H1 (cell line): ENCODE data around the gene GDAP2. TPM values are rescaled to one million over a fixed set of nuclear protein-coding genes. Genes with fewer than 3 reads are reported as not detected.

Source experiments
- CTCF ChIA-PET: fragments of 300-600 bp; sonication (Branson Sonifier 250); formaldehyde crosslinking; loops from one replicate; lab custom pipeline; 2021; ENCODE audit not compliant: partially characterized antibody; lab: Charles Lee
- POLR2A ChIA-PET: fragments of 300-600 bp; sonication (Branson Sonifier 250); formaldehyde crosslinking; loops from one replicate; lab custom pipeline; 2021; ENCODE audit warnings: inconsistent platforms; ENCODE audit not compliant: partially characterized antibody; lab: Charles Lee
- DNase-seq, 2 experiments: peaks; one replicate each; pipeline versions ENCODE4 v3.0.0 to v3.0.0-alpha.2; 2010 to 2022; ENCODE audit warnings: low spot score in 2 of 2, low read depth in 1 of 2, mixed read lengths in 1 of 2
- FAIRE-seq: peaks from 2 replicates; lab custom pipeline; 2011; peaks lifted over from hg19 to GRCh38; lab: Jason Lieb, UNC
- H2AFZ ChIP-seq: 2 replicates; pipeline ENCODE4 v1.8.1; 2012; ENCODE audit warnings: low read length, inconsistent platforms
- H2AK5ac ChIP-seq: 2 replicates; pipeline ENCODE4 v1.6.1; 2013; ENCODE audit warnings: low read depth, low read length
- H2BK120ac ChIP-seq: replicated peaks from 2 replicates; pipeline ENCODE3; 2013; ENCODE audit warnings: low read depth, low read length, inconsistent platforms
- H2BK12ac ChIP-seq: 2 replicates; pipeline ENCODE4 v1.6.1; 2013; ENCODE audit warnings: low read depth, low read length
- H2BK15ac ChIP-seq: 2 replicates; pipeline ENCODE4 v1.6.1; 2013; ENCODE audit warnings: low read length
- H2BK20ac ChIP-seq: 2 replicates; pipeline ENCODE4 v1.6.1; 2013; ENCODE audit warnings: low read length
- H2BK5ac ChIP-seq: 2 replicates; pipeline ENCODE4 v1.6.1; 2013; ENCODE audit warnings: low read depth, low read length
- H3K14ac ChIP-seq: 2 replicates; pipeline ENCODE4 v1.6.1; 2013; ENCODE audit warnings: inconsistent platforms; ENCODE audit not compliant: insufficient read length
- H3K18ac ChIP-seq: 2 replicates; pipeline ENCODE4 v1.6.1; 2013; ENCODE audit warnings: low read length; ENCODE audit errors: extremely low read depth
- H3K23ac ChIP-seq: 2 replicates; pipeline ENCODE4 v1.6.1; 2013; ENCODE audit warnings: inconsistent platforms; ENCODE audit not compliant: insufficient read length
- H3K23me2 ChIP-seq: 2 replicates; pipeline ENCODE4 v1.6.1; 2013; ENCODE audit warnings: low read depth, low read length
- H3K27ac ChIP-seq: 2 replicates; pipeline ENCODE4 v1.6.1; 2011; ENCODE audit warnings: low read depth, low read length, inconsistent platforms
- H3K27me3 ChIP-seq, 4 experiments: replicated peaks in 1 of 4; 1 replicate in 1 of 4; 2 replicates in 3 of 4; pipeline versions ENCODE4 v1.6.1 to v1.8.1; 2011 to 2013; ENCODE audit warnings: low read length in 3 of 4, mild to moderate bottlenecking in 3 of 4, inconsistent platforms in 2 of 4, mixed read lengths in 2 of 4, moderate library complexity in 1 of 4; ENCODE audit not compliant: control insufficient read depth in 3 of 4, insufficient read depth in 3 of 4; ENCODE audit errors: extremely low read depth in 1 of 4
- H3K36me3 ChIP-seq, 4 experiments: 2 replicates each; pipeline versions ENCODE4 v1.6.1 to v1.8.1; 2011 to 2013; ENCODE audit warnings: mild to moderate bottlenecking in 4 of 4, low read length in 3 of 4, moderate library complexity in 2 of 4, control low read depth in 1 of 4, inconsistent platforms in 1 of 4; ENCODE audit not compliant: insufficient read depth in 4 of 4, control insufficient read depth in 2 of 4
- H3K4ac ChIP-seq: replicated peaks from 2 replicates; pipeline ENCODE3; 2013; ENCODE audit warnings: low read length, low read depth, mixed read lengths, inconsistent platforms; ENCODE audit not compliant: insufficient read length
- H3K4me1 ChIP-seq, 4 experiments: replicated peaks in 1 of 4; 1 replicate in 1 of 4; 2 replicates in 3 of 4; pipeline versions ENCODE4 v1.6.1 to v1.8.1; 2011 to 2013; ENCODE audit warnings: low read length in 3 of 4, inconsistent platforms in 2 of 4, mixed read lengths in 1 of 4; ENCODE audit not compliant: insufficient read depth in 4 of 4, control insufficient read depth in 3 of 4
- H3K4me2 ChIP-seq, 2 experiments: 2 replicates each; pipeline versions ENCODE4 v1.6.1 to v1.8.1; 2011 to 2013; ENCODE audit warnings: low read depth in 2 of 2, low read length in 2 of 2, control low read depth in 1 of 2, inconsistent platforms in 1 of 2, mild to moderate bottlenecking in 1 of 2; ENCODE audit not compliant: insufficient read depth in 1 of 2
- H3K4me3 ChIP-seq, 4 experiments: fragments of 200-600, 300-600 bp in 1 of 4; sonication (generic), shearing (Covaris generic), sonication (Bioruptor Twin) in 1 of 4; 2 replicates each; pipeline versions ENCODE4 v1.5.1 to v1.8.1; 2011 to 2016; ENCODE audit warnings: low read length in 4 of 4, low read depth in 3 of 4, control low read depth in 2 of 4, inconsistent platforms in 2 of 4, mild to moderate bottlenecking in 2 of 4, mixed read lengths in 1 of 4, moderate library complexity in 1 of 4; ENCODE audit not compliant: insufficient read depth in 2 of 4; ENCODE audit errors: extremely low read depth in 1 of 4
- H3K56ac ChIP-seq: replicated peaks from 2 replicates; pipeline ENCODE3; 2013; ENCODE audit warnings: low read depth, mild to moderate bottlenecking, mixed read lengths, low read length, inconsistent platforms; ENCODE audit not compliant: insufficient read length
- H3K79me1 ChIP-seq: 2 replicates; pipeline ENCODE4 v1.6.1; 2013; ENCODE audit warnings: low read depth, low read length, control low read depth
- H3K79me2 ChIP-seq, 2 experiments: 2 replicates each; pipeline versions ENCODE4 v1.6.1 to v1.8.1; 2012 to 2013; ENCODE audit warnings: low read length in 2 of 2, mild to moderate bottlenecking in 2 of 2, inconsistent platforms in 1 of 2; ENCODE audit not compliant: insufficient read depth in 2 of 2, control insufficient read depth in 1 of 2
- H3K9ac ChIP-seq, 4 experiments: replicated peaks in 1 of 4; 1 replicate in 1 of 4; 2 replicates in 3 of 4; pipeline versions ENCODE4 v1.6.1 to v1.8.1; 2011 to 2013; ENCODE audit warnings: low read depth in 3 of 4, low read length in 3 of 4, control low read depth in 2 of 4, mild to moderate bottlenecking in 2 of 4, moderate library complexity in 2 of 4, inconsistent platforms in 1 of 4; ENCODE audit errors: extremely low read depth in 1 of 4
- H3K9me3 ChIP-seq, 2 experiments: 2 replicates each; pipeline versions ENCODE4 v1.6.1 to v1.8.1; 2012 to 2013; ENCODE audit warnings: mild to moderate bottlenecking in 2 of 2, moderate library complexity in 2 of 2, control low read depth in 1 of 2, inconsistent platforms in 1 of 2, low read depth in 1 of 2, low read length in 1 of 2, mixed read lengths in 1 of 2; ENCODE audit not compliant: insufficient read depth in 2 of 2
- H4K20me1 ChIP-seq, 2 experiments: replicated peaks in 1 of 2; 2 replicates each; pipeline versions ENCODE3 to v1.8.1; 2011 to 2013; ENCODE audit warnings: inconsistent platforms in 2 of 2, low read length in 2 of 2, mild to moderate bottlenecking in 1 of 2; ENCODE audit not compliant: insufficient read depth in 2 of 2, control insufficient read depth in 1 of 2
- H4K5ac ChIP-seq: 2 replicates; pipeline ENCODE4 v1.6.1; 2013; ENCODE audit warnings: low read length, low read depth, mixed read lengths, inconsistent platforms; ENCODE audit not compliant: insufficient read length
- H4K8ac ChIP-seq: 2 replicates; pipeline ENCODE4 v1.8.0; 2013; ENCODE audit warnings: mild to moderate bottlenecking, moderate library complexity, low read length, inconsistent platforms; ENCODE audit not compliant: insufficient read depth; ENCODE audit errors: extremely low read depth
- H4K91ac ChIP-seq: replicated peaks from 2 replicates; pipeline ENCODE3; 2013; ENCODE audit warnings: low read length, mixed read lengths, inconsistent platforms; ENCODE audit not compliant: insufficient read length
- TCF12 ChIP-seq: IDR thresholded peaks from 2 replicates; pipeline ENCODE4 v1.6.1; 2011; ENCODE audit warnings: low read depth, mild to moderate bottlenecking, low read length
- WGBS, 2 experiments: shearing (Covaris generic) in 1 of 2; methylation state at CpG; one replicate each; pipeline versions ENCODE4 v1.1.6 to v1.1.7; 2013 to 2015; ENCODE audit warnings: low lambda C conversion rate in 2 of 2, mixed read lengths in 2 of 2, inconsistent platforms in 1 of 2, low coverage in 1 of 2, missing lambda C conversion rate in 1 of 2; ENCODE audit not compliant: insufficient replicate concordance in 2 of 2, insufficient coverage in 1 of 2, insufficient read length in 1 of 2; ENCODE audit errors: extremely low coverage in 1 of 2, missing lambda C conversion rate in 1 of 2; 5-methylcytosine and 5-hydroxymethylcytosine counted together
- polyA plus RNA-seq, 7 experiments: library from polyadenylated mRNA; depleted of rRNA in 3 of 7; stranded (reverse) in 5 of 7; unstranded in 2 of 7; fragments of >200 nt in 5 of 7; fragments of 200-250 nt in 2 of 7; gene quantifications; 1 replicate in 5 of 7; 2 replicates in 1 of 7; 4 replicates in 1 of 7; pipeline versions ENCODE4 v1.2.1 to v1.2.3, GENCODE V29; 2011 to 2013; ENCODE audit warnings: missing spikeins in 2 of 7, mixed read lengths in 2 of 7
- total RNA-seq: library from RNA; stranded (reverse); fragmentation: NEBNext Ultra II Directional; extraction: Animal tissue kit (Norgen Biotek cat#: 25700); gene quantifications from 2 replicates; pipeline ENCODE4 v1.2.1, GENCODE V29; 2021

Gene GDAP2
- total and polyA plus RNA-seq, 2 of the 8 experiments (the other 6 are each of a cell fraction or from before 2014, with no cell fraction given), result 8.6 to 27.8 TPM

DNA sequence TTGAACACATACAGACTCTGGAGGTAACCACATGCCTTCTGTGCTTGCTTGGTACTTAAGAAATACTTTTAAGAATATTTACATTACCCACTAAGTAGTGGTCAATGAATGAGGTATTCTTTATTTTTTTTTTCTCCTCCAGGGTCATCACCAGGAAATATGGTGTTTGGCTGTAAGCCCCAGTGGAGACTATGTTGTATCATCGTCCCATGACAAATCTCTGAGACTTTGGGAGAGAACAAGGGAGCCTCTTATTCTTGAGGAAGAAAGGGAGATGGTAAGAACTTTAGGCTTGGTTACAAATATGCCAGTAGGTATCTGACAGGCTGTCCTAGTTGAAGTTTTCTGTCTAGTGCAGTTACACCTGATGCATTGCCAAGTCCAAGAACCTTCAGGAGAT lies 23.0 kb upstream of the GDAP2 start:
- H3K4me3 ChIP-seq, result no peak overlapping the region
- H3K56ac ChIP-seq, result no peak overlapping the region
- H4K91ac ChIP-seq, result no peak overlapping the region
- H2BK15ac ChIP-seq, result no peak overlapping the region
- no peaks in the 10 kb centered on the region for H3K79me2 ChIP-seq
- H4K8ac ChIP-seq, result no peak overlapping the region
- no peak overlapping the region for H3K14ac ChIP-seq
- ChIA-PET POLR2A (no interaction called here), CTCF (interaction anchor here (0.9 kb wide), 1 partner anchor 24 kb away, joined by 3 read pairs; the partner anchor contains the start of gene GDAP2)
- no peak overlapping the region for H3K23ac ChIP-seq
- H3K79me1 ChIP-seq, result no peaks in the 10 kb centered on the region
- no peaks in the 10 kb centered on the region for H3K27me3 ChIP-seq
- no peak overlapping the region for H3K18ac ChIP-seq
- no peak overlapping the region for H2BK120ac ChIP-seq
- H3K36me3 ChIP-seq, result peaks cover 23 to 92% (median 64%) of the 10 kb centered on the region in 4 experiments
- no peak overlapping the region for H2AFZ ChIP-seq
- H3K9me3 ChIP-seq, result no peaks in the 10 kb centered on the region
- H3K9ac ChIP-seq, result no peak overlapping the region
- H3K27ac ChIP-seq, result no peak overlapping the region
- no peak overlapping the region for H2AK5ac ChIP-seq
- DNase-seq (no peak), FAIRE-seq (no peak)
- H4K5ac ChIP-seq, result no peak overlapping the region
- H3K23me2 ChIP-seq, result no peaks in the 10 kb centered on the region
- H3K4ac ChIP-seq, result no peak overlapping the region
- WGBS, 2 experiments, result 80% methylated on average over 1 of the region's 1 CpG; no CpG with 5 or more reads in 1 of the 2 experiments
- no peaks in the 10 kb centered on the region for H3K4me1 ChIP-seq
- H2BK12ac ChIP-seq, result no peak overlapping the region
- H4K20me1 ChIP-seq, result no peaks in the 10 kb centered on the region
- TF ChIP-seq TCF12, result no peak
- no peak overlapping the region for H2BK20ac ChIP-seq
- no peak overlapping the region for H3K4me2 ChIP-seq
- no peak overlapping the region for H2BK5ac ChIP-seq
